Hippocampal formation (tissue), 2 donors: ENCODE results near the gene WNT10A.
"Not testable (repeated sequence)": the region's sequence is repeated elsewhere in the genome, so short reads cannot be mapped to it uniquely, and the experiment has no call there.

Experiments used
- DNase-seq, 2 donors: peaks; one replicate each; lab custom pipeline; 2025; lab: John Stamatoyannopoulos, UW

WNT10A gene

DNA sequence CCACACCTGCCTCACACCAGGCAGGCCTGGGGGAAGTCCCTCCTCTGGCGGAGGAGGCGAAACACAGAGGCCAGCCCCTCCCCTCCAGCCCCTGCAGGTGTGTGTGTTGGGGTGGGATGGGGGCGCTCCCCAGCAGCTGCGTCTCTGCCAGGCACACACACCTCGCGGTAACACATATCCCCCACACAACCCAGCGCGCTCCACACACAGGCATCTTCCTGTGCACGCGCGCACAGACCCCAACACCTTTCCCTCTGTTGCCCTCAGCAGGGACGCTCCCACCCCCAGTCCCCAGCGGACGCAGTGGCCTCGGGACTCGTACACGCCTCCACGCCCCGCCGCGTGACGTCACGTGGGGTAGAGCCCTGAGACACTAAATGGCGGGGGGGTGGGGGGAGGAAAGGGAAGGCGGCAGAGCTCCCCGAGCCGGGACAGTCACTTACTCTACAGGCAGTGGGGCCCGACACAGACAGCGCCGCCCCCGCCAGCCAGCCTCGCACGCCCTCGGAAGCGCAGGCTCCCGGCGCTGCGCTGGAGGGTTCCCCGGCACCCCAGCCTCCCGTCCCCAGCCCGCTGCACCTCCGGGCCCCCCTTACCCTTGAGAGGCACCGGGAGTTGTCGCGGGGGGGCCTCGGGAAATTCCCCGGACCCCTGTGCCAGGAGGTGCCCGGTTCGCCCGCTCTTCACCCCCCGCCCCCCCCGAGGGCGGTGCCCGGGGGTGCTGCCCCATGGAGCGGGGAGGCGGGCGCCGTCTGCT, at the start of gene WNT10A:
WNT10A (plus strand) TSS at position 751 of the 757 bp plus-strand sequence. CDS start 144 bp downstream, outside the sequence.
- no peak for DNase-seq

DNA sequence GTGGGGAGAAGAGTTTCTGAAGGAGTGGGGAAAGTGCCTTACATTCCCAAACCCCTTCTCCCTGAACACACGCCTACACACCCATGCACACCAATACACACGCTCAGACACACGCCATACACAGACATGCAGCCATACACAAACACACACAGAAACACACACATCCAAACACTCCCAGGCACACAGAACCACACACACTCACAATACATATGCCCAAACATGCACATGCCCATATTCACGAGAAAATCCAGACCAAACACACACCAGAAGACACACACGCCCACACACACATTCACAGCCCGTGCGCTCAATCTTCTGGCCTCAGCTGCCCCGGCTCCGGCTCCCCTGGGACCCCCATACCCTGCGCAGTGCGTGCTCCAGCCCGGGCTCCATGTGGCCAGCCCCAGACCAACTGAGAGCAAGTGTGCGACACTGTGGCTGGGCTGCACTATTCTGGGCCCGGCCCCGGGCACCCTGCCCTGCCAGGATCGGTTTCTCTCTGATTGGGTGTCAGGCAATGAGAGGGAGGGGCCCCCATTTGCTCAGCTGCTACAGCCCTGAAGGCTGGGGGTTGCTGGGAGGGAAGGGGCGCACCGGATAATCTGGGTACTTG, 49.2 kb upstream of the WNT10A start, which contains the start of gene PRKAG3:
PRKAG3 (minus strand) TSS at position 426 of the 613 bp plus-strand sequence.
- no peak for DNase-seq

DNA sequence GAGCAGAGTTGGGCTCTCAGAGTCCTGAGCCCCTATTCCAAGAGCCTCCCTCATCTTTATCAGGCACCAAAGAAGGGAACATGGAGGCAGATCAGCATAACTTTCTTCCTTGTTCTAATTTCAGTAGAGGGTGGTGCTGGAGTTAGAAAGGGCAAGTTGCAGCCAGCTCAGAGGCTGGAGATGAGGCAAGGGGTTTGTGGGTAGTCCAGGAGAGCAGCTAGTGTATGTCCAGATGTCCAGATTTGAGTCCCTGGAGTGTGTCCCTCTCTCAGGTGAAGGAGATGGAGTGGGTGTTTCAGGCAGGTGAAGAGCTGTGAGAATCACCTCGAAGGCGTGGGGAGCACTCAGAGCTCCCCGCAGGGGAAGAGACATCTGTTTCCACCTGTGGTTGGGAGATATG, 48.6 kb upstream of the WNT10A start:
- DNase-seq, result no peak

DNA sequence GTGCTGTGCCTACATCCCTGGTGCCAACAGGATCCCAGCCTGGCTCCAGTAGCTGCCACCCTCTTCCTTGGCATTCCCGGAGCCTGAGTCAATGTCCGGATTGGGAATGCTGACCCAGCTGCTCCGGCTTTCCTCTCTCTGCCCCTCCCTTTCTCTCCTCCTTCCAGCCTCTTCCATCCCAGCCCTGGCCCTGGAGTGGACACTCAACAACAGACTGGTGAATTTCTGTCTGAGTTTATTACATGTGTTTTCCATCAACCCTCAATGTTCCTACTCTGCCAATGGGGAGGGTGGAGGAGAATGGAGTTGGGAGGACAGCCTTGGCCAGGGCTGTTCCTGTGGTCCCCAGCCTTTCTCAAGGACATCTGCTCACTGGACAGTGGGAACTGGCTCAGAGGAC, 48.1 kb upstream of the WNT10A start:
- DNase-seq, result no peak

DNA sequence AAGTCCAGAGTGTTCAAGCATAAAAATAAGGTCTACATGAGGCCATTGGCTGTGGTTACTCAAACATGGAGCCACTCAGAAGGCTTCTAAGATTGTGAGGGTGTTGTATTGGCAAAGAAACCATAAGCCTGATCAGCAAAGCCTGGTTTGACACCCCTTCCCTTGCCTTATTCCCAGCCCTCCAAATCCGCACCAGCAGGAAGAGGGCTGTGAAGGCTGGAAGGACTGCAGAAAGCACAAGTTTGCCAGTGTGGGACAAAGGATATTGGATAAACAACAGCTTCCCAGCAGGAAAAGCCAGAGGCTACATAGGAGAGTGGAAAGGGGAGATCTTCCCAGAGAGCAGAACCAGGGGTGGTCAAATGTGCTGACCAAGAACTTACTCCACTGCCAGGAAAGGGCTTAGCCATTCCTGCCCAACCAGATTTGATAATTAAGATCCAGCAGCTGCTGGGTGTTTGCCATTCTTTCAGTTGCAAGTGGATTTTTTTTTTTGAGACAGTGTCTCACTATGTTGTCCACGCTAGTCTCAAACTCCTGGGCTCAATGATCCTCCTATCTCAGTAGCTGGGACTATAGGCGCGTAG, 47.5 kb upstream of the WNT10A start:
- DNase-seq, result no peak

DNA sequence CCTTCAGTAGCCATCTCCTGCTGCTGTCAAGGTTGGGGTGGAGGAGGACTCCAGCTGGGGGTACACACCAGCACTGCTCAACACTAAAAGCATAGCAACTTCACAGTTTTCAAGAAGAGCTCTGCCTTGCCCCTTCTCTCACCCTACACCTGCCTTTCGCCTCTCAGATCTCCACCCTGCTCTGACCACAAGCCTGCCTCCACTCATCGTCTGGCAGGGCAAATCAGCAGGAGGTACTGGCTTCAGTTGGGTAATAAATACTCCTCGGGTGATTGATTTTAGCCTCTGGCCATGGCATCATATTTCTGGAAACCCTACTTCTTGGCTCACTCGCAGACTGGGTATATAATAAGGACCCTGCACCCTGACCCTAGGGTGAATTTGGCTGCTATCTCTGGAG, 46.0 kb upstream of the WNT10A start:
- DNase-seq, result no peak

DNA sequence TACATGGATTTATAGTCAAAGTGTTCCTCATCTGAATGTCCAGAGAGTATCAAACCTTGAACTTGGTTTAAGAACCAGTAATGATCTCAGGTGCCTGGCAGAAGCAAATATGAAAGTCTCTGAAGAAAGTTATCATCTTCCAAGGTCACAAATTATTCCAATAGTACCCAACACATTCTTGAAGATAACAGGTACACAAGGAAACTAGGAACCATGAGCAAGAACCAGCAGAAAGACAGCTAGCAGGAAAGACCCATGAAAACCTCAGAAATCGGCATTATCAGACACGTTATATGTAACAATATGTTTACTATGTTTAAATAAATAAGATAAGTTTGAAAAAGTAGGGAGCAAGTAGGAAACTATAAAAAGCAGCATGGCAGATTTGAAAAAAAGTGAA, 43.2 kb upstream of the WNT10A start:
- no peak for DNase-seq

DNA sequence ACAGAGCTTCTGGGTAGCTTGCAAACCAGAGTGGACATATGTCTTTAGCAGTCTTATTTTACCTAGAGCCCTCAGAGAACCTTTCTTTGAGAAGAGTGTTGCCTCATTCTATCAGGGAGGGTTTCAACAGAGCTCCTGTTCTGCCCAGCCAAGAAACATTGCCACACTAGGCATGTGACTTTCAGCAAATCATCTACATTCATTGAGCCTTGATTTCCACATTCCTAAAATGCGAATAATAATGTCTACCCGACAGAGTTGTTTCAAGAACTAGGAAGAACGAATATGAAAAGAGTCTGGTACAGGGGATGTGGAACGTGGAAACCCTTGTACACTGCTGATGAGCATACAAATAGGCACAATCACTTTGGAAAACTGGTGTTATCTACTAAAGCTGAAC, 41.2 kb upstream of the WNT10A start:
- no peak for DNase-seq

DNA sequence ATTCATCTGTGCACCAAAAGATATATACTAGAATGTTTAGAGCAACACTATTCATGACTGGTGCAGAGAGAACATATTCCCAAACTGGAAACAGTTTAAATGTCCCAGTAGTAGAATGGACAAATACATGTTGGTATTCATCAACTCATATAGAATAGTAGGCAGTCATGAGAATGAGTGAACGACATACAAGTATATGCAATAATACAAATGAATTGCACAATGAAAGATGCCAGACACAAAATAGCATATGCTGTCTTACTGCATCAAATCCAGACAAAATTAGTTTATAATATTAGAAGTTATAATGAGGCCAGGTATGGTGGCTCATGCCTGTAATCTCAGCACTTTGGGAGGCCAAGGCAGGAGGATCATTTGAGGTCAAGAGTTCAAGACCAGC, 40.8 kb upstream of the WNT10A start:
- no peak for DNase-seq

DNA sequence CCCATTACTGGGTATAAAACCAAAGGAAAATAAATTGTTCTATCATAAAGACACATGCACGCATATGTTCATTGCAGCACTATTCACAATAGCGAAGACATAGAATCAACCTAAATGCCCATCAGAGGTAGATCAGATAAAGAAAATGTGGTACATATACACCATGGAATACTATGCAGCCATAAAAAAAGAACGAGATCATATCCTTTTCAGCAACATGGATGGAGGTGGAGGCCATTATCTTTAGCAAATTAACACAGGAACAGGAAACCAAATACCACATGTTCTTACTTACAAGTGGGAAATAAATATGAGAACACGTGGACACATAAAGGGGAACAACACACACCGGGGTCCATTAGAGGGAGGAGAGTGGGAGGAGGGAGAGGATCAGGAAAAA, 36.3 kb upstream of the WNT10A start:
- not testable (repeated sequence) for DNase-seq

DNA sequence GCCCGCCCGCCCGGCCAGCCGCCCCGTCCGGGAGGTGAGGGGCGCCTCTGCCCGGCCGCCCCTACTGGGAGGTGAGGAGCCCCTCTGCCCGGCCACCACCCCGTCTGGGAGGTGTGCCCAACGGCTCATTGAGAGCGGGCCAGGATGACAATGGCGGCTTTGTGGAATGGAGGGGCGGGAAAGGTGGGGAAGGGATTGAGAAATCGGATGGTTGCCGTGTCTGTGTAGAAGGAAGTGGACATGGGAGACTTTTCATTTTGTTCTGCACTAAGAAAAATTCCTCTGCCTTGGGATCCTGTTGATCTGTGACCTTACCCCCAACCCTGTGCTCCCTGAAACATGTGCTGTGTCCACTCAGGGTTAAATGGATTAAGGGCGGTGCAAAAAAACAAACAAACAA, 33.7 kb upstream of the WNT10A start:
- not testable (repeated sequence) for DNase-seq

DNA sequence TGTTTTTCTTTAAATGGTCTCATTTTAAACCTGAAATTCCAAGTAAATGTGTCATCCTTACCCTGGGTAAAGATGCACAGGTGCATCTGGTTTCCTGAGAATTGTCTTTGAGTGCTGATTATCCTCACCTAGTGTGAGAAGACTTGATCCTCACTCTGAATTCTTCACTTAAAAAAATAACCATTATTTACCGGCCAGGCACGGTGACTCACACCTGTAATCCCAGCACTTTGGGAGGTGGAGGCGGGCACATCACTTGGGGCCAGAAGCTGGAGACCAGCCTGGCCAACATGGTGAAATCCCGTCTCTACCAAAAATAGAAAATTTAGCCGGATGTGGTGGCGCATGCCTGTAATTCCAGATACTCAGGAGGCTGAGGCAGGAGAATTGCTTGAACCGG, 30.9 kb upstream of the WNT10A start:
- DNase-seq, result no peak

DNA sequence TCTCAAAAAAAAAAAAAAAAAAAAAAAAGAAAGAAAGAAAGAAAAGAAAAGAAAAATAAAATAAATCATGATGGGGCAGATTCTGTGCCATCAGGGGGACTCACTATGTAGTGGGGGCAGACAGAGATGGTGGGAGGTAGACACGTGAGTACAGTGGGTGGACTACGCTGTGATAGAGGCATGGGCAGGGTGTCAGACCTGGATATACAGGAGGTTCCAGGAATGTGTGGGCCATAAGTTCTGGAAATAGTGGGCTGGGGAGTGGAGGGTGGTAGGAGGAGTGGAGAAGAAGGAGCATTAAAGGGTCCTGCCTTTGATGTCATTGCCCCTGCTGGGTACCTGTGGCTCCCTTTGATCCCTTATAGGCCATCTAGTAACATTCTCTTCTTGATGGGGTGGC, 29.9 kb upstream of the WNT10A start:
- DNase-seq, result no peak

DNA sequence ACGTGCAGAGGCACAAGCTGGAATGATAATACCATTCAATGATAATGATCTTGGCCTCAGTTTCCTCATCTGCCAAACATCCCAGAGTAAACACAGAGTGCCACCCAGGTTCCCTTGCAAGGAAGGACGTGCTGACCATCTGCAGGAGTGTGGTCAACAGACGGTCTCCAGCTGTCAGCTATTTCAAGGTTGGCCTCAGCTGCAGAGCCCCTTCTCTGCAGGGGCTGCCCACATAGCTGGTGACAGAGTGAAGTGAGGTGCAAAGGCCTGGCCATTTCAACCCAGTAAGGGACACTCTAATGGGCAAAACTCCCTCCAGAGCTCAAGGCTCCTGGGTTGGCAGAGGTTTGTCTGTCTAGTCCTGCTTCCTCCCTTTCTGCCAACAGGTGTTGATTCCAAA, 29.4 kb upstream of the WNT10A start:
- DNase-seq, result no peak

DNA sequence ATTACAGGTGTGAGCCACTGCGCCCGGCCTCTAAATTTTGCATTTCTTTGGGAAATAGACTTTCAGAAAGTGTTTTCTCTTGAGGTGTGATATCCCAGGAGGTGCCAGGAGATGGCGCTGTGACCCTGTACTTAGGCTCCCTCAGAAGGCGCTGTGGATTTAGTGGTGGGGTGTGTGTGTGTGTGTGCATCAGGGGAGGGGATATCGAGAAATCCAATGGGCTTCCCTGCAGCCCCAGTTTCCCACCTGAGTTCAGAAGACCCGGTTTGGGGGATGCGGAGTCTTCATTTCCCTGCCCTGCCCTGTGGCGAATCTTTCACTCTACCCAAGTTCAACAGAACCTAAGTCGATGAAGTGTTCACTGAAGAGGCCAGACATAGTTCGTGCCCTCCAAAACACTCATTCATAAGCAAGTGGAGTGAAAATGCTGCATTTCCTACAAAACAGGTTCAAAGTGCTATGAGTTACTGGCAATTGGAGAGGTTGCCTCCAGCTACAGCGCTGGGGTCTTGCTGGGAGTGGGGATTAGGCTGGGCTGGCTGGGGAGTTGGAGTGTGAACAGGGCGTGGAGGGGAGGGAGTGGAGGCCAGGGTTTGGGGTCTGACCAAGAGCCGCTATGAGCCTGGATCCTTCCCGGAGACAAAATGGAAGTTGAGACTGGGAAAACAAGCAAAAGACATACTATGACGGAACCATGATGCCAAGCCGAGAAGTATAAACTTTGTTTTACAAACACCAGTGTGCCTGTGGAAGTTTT, 27.6 kb upstream of the WNT10A start:
- peak; percentile 6 to 46 for DNase-seq

DNA sequence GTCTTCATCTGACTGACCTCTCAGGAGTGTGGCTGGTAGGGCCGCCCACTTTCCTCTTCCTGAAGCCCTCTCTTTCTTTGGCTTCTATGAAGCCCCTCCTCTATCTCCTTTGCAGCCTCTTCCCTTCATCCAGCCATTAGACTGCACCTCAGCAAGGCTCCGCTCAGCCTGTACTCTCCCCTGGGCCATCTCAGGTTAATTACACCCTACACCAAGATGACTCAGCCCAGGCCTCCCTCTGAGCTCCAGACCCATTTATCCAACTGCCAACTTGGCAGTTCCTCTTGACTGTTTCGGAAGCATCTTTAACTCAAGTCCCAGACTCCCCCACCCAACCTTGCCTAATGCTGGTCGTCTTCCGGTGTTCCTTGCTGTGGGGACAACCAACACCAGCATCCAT, 26.9 kb upstream of the WNT10A start:
- DNase-seq, result no peak

DNA sequence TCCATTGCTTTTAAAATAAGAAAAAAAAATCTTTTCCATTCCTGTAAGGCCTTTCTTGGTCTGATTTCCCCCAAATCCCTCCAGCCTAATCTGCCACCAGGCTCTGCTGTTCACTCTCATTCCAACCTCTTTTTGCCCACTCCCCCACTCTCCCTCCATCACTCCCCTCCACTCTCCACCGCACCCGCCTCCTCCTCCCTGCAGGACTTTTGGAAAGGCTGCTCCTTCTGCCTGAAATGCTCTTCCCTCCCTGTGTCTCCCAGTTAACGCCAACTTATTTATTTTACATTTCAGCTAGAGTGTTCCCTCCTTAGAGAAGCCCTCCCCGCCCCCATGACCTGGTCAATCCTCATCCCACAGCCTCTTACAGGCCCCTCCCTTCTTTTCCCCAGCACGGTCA, 25.8 kb upstream of the WNT10A start:
- no peak for DNase-seq

DNA sequence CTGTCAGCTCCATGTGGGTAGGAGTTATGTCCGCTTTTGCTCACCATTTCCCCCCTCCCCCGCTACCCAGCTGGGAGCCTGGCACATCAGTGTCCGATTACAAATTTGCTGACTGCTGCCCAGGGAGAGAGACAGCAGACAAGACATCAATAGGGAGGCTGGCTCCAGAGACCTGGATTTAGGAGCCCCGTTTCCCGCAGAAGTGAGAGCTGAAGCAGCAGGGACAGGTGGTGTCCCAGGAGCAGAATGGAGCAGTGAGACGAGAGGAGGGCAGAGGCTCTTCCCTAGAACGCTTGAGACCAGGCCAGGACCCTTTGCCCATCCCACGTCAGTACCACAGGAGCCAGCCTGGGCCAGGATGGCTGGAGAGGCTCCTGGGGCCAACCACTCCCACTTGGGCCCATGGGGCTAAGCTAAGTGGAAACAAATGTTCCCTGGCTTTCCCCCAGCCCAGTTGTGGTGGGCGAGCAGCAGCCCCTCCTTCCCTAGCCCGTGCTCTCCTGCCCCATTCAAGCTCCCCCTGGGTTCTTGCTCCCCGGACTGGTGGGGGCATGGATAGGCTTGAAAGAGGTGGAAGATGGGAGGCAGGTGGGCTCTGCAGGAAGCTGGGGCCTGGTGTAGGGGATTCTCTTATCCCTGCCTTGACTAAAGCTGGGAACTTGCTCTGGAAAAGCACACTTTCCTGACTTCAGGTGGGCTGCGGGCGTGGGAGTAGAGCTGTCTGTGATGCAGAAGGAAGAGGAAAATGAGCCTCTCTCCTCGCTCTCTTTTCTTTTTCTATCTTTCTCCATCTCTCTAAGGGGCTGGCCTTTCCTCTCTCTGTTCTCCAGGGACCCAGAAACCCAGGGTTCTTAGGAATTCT, 25.1 kb upstream of the WNT10A start:
- no peak for DNase-seq

DNA sequence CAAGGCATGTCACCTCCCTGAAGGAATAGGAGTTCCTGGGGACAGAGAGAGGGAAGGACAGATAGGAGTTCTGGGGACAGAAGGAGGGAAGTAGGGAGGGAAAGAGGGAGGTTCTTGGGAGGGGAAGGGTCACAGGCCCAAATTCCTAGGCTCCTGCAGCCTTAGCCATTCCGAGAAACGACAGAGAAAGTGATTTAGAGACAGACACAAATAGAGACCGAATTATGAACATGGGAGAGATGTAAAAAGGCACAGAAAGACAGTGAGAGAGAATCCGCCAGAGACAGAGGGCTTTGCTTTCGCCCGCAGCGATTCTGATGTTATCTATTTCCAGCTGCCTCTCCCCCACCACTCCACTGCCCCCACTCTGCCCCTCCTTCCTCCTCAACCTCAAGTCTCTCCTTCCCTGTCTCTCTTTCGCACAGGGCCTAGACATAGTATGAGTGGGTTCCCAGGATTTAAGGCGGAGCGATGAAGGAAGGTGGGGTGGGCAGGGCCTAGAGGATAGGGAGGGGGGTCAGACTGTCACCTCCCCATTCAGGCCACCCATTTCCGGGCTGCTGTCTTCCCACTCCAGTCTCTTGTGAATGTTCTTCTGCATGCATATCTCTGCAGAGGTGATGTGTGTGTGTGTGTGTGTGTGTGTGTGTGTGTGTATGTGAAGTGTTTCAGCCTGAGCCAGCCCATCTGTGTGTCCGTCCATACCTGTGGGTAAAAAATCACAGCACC, 24.3 kb upstream of the WNT10A start:
- DNase-seq, result no peak

DNA sequence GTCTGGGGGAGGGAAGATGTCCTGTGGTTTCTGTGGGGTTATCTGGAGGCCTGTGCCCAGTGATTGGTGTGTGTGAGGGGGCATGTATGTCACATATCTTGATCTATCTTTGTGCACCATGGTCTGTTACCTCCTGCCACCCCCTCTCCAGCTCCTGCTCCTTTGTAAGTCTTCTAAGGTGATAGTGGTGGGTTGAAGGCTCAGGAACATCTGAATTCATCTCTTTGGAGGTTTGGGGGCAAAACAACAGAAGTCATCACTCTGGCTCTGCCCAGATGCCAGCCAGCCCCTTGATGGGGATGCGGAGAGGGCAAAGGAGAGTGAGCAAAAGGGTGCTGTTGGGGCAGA, 23.8 kb upstream of the WNT10A start:
- DNase-seq, result no peak
